ENCODE results near the gene ASTN1. TPM values are rescaled to one million over a fixed set of nuclear protein-coding genes. Genes with fewer than 3 reads are reported as not detected.

ASTN1 gene
- total RNA-seq, 4 donors from 2014 or later: 1.2 to 2.2 (median 1.6) TPM

GRCh38 chr1:176961678-176962077 is 202.8 kb downstream of the ASTN1 start:
- Histone ChIP-seq H3K9me3 (no peaks in the 10 kb centered on the region), H3K4me1 (no peaks in the 10 kb centered on the region), H3K27ac (replicated peaks in 1 of 4) (no peak overlapping the region), H3K36me3 (no peaks in the 10 kb centered on the region), H3K4me3 (no peak overlapping the region), H3K27me3 (peaks cover 0 to under 1% (median 0%) of the 10 kb centered on the region in 4 donors)
- no peak for TF ChIP-seq EP300 (IDR thresholded peaks at IDR 0.05)
- no peak for TF ChIP-seq POLR2AphosphoS5 (IDR thresholded peaks at IDR 0.05)
- TF ChIP-seq POLR2A (IDR thresholded peaks at IDR 0.05; ENCODE audit: low read depth): no peak
- no peak for TF ChIP-seq CTCF (IDR thresholded peaks at IDR 0.05)
- no peak for DNase-seq (ENCODE audit: extremely low spot score)
- intact Hi-C loops (cut with DNase I): no loop called here
- 88% methylated on average over 2 of the region's 2 CpGs for whole genome bisulfite sequencing

- TF ChIP-seq POLR2AphosphoS5 (IDR thresholded peaks at IDR 0.05) (no peak), CTCF (IDR thresholded peaks at IDR 0.05) (no peak), POLR2A (IDR thresholded peaks at IDR 0.05; ENCODE audit: low read depth) (no peak), EP300 (IDR thresholded peaks at IDR 0.05) (no peak)
- no peaks in the 10 kb centered on the region for H3K36me3 ChIP-seq
- no peaks in the 10 kb centered on the region for H3K4me1 ChIP-seq
- no peak for DNase-seq (ENCODE audit: extremely low spot score)
- no peaks in the 10 kb centered on the region for H3K9me3 ChIP-seq
- WGBS: 50% methylated on average over 3 of the region's 3 CpGs
- no peak overlapping the region for H3K4me3 ChIP-seq
- intact Hi-C loops (cut with DNase I): no loop called here
- peaks cover 0 to 6% (median 0%) of the 10 kb centered on the region in 4 donors for H3K27me3 ChIP-seq
- no peak overlapping the region for H3K27ac ChIP-seq (replicated peaks in 1 of 4)
Observed at GRCh38 chr1:176959191-176959820, 205.2 kb downstream of the ASTN1 start.

- no peaks in the 10 kb centered on the region for H3K36me3 ChIP-seq
- H3K4me3 ChIP-seq: no peak overlapping the region
- peaks cover 0 to 6% (median 0%) of the 10 kb centered on the region in 4 donors for H3K27me3 ChIP-seq
- no peak for TF ChIP-seq POLR2A (IDR thresholded peaks at IDR 0.05; ENCODE audit: low read depth)
- TF ChIP-seq POLR2AphosphoS5 (IDR thresholded peaks at IDR 0.05): no peak
- 85% methylated on average over 10 of the region's 10 CpGs for WGBS
- no peaks in the 10 kb centered on the region for H3K9me3 ChIP-seq
- intact Hi-C loops (cut with DNase I): no loop called here
- DNase-seq (ENCODE audit: extremely low spot score): no peak
- no peaks in the 10 kb centered on the region for H3K4me1 ChIP-seq
- no peak overlapping the region for H3K27ac ChIP-seq (replicated peaks in 1 of 4)
Observed at GRCh38 chr1:176957603-176958002, 206.9 kb downstream of the ASTN1 start.

GRCh38 chr1:176954242-176954641 is 210.3 kb downstream of the ASTN1 start:
- no peak for DNase-seq (ENCODE audit: extremely low spot score)
- TF ChIP-seq CTCF (IDR thresholded peaks at IDR 0.05): no peak
- no peak for TF ChIP-seq POLR2A (IDR thresholded peaks at IDR 0.05; ENCODE audit: low read depth)
- no peak for TF ChIP-seq EP300 (IDR thresholded peaks at IDR 0.05)
- no peak for TF ChIP-seq POLR2AphosphoS5 (IDR thresholded peaks at IDR 0.05)
- H3K27ac ChIP-seq (replicated peaks in 1 of 4): no peak overlapping the region
- no peak overlapping the region for H3K4me3 ChIP-seq
- no peaks in the 10 kb centered on the region for H3K9me3 ChIP-seq
- intact Hi-C loops (cut with DNase I): no loop called here
- H3K27me3 ChIP-seq: peaks cover 0 to 6% (median 0%) of the 10 kb centered on the region in 4 donors
- H3K4me1 ChIP-seq: no peaks in the 10 kb centered on the region
- H3K36me3 ChIP-seq: no peaks in the 10 kb centered on the region

- no peak overlapping the region for H3K27ac ChIP-seq (replicated peaks in 1 of 4)
- 50% methylated on average over 2 of the region's 2 CpGs for WGBS
- H3K4me3 ChIP-seq: no peak overlapping the region
- H3K9me3 ChIP-seq: no peaks in the 10 kb centered on the region
- TF ChIP-seq POLR2AphosphoS5 (IDR thresholded peaks at IDR 0.05): no peak
- TF ChIP-seq POLR2A (IDR thresholded peaks at IDR 0.05; ENCODE audit: low read depth): no peak
- TF ChIP-seq CTCF (IDR thresholded peaks at IDR 0.05): no peak
- no peak for TF ChIP-seq EP300 (IDR thresholded peaks at IDR 0.05)
- intact Hi-C loops (cut with DNase I): no loop called here
- no peak for DNase-seq (ENCODE audit: extremely low spot score)
- H3K36me3 ChIP-seq: no peaks in the 10 kb centered on the region
- no peaks in the 10 kb centered on the region for H3K27me3 ChIP-seq
- no peaks in the 10 kb centered on the region for H3K4me1 ChIP-seq
Observed at GRCh38 chr1:176950736-176951324, 213.7 kb downstream of the ASTN1 start.
